ENCODE data around the gene SLC28A2.

The SLC28A2 gene

GRCh38 chr15:45326280-45326679, 74.2 kb downstream of the SLC28A2 start:
- no peak for DNase-seq (ENCODE audit: low spot score)

GRCh38 chr15:45326741-45327140, 74.7 kb downstream of the SLC28A2 start:
- no peak for DNase-seq (ENCODE audit: low spot score)

Data from SK-N-DZ (cell line).